ENCODE measurements around the gene ATP2C2.

ATP2C2 gene

GRCh38 chr16:84501077-84501735 lies 132.9 kb downstream of the ATP2C2 start:
- peak; percentile 94 for DNase-seq

GRCh38 chr16:84502075-84502474 lies 133.7 kb downstream of the ATP2C2 start:
- no peak for DNase-seq

GRCh38 chr16:84502581-84502980 lies 134.2 kb downstream of the ATP2C2 start:
- no peak for DNase-seq

GRCh38 chr16:84503751-84504395 lies 135.5 kb downstream of the ATP2C2 start:
- DNase-seq: no peak

GRCh38 chr16:84504420-84505248 lies 136.3 kb downstream of the ATP2C2 start, which contains the start of gene MEAK7:
Gene MEAK7 (minus strand): TSS chr16:84504659. CDS start chr16:84498086, 6,573 bp downstream.
- peak; percentile 98 for DNase-seq

GRCh38 chr16:84505249-84506187 lies 137.2 kb downstream of the ATP2C2 start:
- DNase-seq: no peak

GRCh38 chr16:84507011-84507982 lies 139.0 kb downstream of the ATP2C2 start:
- DNase-seq: no peak

GRCh38 chr16:84508502-84508901 lies 140.2 kb downstream of the ATP2C2 start:
- no peak for DNase-seq

- no peak for DNase-seq
Observed at GRCh38 chr16:84509032-84509950, 141.0 kb downstream of the ATP2C2 start.

- DNase-seq: peak; percentile 67
Observed at GRCh38 chr16:84511180-84511800, 143.0 kb downstream of the ATP2C2 start.

GRCh38 chr16:84511831-84512230 lies 143.5 kb downstream of the ATP2C2 start:
- no peak for DNase-seq

- peak; percentile 79 for DNase-seq
Observed at GRCh38 chr16:84513123-84513522, 144.8 kb downstream of the ATP2C2 start.

- no peak for DNase-seq
Observed at GRCh38 chr16:84513666-84514065, 145.3 kb downstream of the ATP2C2 start.

All from NCI-H226 (cell line).